ENCODE measurements around the gene TRHDE. TPM values are rescaled to one million over a fixed set of nuclear protein-coding genes. Genes with fewer than 3 reads are reported as not detected.

The TRHDE gene
- total RNA-seq, 1 donor from 2014 or later, result 26.9 TPM

GRCh38 chr12:72453550-72453949 lies 181.4 kb downstream of the TRHDE start:
- TF ChIP-seq CTCF (conservative IDR thresholded peaks at IDR 0.05; ENCODE audit: low read depth, low read length), result no peak

GRCh38 chr12:72464471-72464870 lies 192.3 kb downstream of the TRHDE start:
- H3K4me3 ChIP-seq (ENCODE audit: low read depth, low read length), result no peak overlapping the region
- no peak for TF ChIP-seq CTCF (conservative IDR thresholded peaks at IDR 0.05; ENCODE audit: low read depth, low read length)
- DNase-seq (ENCODE audit: low read depth), result no peak

More at GRCh38 chr12:72453550-72453949, 181.4 kb downstream of the TRHDE start:
- no peak for DNase-seq (ENCODE audit: low read depth)
- no peak overlapping the region for H3K4me3 ChIP-seq (ENCODE audit: low read depth, low read length)

GRCh38 chr12:72465155-72465554 lies 193.0 kb downstream of the TRHDE start:
- no peak overlapping the region for H3K4me3 ChIP-seq (ENCODE audit: low read depth, low read length)
- no peak for DNase-seq (ENCODE audit: low read depth)
- TF ChIP-seq CTCF (conservative IDR thresholded peaks at IDR 0.05; ENCODE audit: low read depth, low read length), result no peak

DNA sequence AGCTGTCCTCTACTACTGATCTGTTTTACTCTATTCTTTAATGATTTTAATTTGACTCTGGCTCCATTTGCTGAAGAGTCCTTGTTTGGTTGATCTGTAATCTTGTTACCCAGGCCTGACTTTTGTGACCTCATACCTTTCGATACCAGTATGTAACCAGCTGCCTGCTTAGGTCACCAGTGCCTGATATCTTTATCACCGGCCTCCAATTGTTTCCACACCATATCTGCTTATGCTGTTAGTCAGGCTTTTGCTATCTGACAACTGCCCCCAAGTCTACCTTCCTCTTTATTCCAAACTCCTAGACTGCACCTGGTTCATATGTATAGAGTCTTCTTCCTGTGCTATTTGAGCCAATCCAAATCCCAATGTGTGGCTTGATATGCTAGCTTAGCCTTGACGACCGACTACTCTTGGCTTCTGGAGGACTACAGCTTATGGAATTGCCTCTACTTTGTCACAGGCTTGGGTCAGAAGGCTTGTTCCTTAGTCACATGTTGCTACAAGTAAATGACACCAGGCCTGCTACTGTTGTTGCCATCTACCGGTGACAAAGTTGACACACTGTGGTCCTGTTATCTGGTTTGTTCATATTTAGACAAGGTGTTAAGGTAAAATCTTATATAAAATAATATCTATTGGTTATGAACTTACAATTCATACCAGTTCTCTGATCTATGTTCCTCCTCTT lies 193.9 kb downstream of the TRHDE start:
- TF ChIP-seq CTCF (conservative IDR thresholded peaks at IDR 0.05; ENCODE audit: low read depth, low read length), result no peak
- DNase-seq (ENCODE audit: low read depth), result no peak
- H3K4me3 ChIP-seq (ENCODE audit: low read depth, low read length), result no peak overlapping the region

DNA sequence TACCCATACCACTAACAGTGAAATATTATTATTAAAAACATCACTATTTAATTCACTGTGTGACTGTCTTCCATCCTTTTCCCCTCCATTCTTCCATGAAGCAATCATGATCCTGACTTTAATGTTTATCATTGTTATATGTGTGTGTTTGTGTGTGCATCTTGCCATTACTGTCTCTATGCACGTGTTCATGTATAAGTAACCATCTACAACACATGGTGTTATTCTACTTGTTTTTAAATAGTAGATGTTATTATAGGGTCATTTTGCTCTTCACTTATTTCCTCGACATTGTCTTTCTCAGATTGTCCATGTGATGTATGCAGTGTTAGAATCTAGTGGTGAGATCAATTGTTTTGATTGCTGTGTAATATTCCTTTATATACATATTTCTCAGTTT lies 195.8 kb downstream of the TRHDE start:
- H3K4me3 ChIP-seq (ENCODE audit: low read depth, low read length), result no peak overlapping the region
- DNase-seq (ENCODE audit: low read depth), result no peak
- no peak for TF ChIP-seq CTCF (conservative IDR thresholded peaks at IDR 0.05; ENCODE audit: low read depth, low read length)

DNA sequence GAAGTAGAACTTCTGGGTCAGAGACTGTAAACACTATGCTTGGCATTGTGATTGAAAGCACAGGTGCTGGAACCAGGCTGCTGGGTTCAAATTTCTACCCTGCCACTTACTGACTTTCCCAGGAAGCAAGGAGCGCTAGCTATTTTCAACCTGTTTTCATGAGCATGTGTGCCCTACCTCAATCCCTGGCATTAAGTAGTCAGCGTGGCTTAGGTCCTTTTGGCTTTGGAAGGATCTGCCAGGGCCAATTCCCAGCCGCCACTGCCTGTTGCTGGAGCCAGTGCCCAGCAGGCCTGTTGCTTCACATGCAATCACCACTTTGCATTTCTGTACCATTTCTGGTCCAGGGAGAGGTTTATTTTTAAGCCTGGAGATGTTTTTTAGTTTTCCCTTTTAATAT lies 196.3 kb downstream of the TRHDE start:
- H3K4me3 ChIP-seq (ENCODE audit: low read depth, low read length), result no peak overlapping the region
- DNase-seq (ENCODE audit: low read depth), result no peak
- no peak for TF ChIP-seq CTCF (conservative IDR thresholded peaks at IDR 0.05; ENCODE audit: low read depth, low read length)

- no peak for TF ChIP-seq CTCF (conservative IDR thresholded peaks at IDR 0.05; ENCODE audit: low read depth, low read length)
- DNase-seq (ENCODE audit: low read depth), result no peak
- no peak overlapping the region for H3K4me3 ChIP-seq (ENCODE audit: low read depth, low read length)
Observed at GRCh38 chr12:72471806-72472205, 199.6 kb downstream of the TRHDE start.
